HPDE6-E6E7 (cell line): Measurements from ENCODE around the gene KCTD16.

Source experiments
- DNase-seq: peaks from one replicate; pipeline ENCODE4 v3.0.0; 2011; ENCODE audit warnings: missing footprints; ENCODE audit errors: extremely low spot score

The KCTD16 gene

DNA sequence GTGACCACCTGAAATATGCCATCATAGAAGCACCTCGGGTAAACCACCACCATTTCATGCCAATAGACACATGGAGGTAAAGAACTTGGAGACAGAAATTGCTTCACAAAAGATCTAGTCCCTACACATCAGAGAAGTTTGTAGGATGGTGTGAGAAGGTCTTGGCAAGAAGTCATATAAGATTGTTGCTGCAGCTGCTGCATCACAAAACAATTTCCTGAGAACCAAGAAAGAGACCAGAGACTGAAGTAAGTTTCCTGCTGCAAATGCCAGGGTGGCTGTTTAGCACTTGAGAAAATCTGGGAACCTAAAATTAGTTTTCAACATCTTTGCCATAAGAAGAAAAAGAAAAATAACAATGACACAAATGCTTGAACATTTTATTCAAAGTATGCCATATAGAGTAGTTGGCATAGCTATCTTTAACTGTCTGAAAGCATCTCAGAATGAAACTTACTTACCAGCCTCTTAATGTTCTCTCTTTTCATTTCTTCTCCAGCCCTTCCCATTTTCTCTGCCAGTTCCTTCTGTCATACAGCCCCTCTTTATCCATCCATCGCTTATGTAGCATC lies 114.3 kb downstream of the KCTD16 start:
- no peak for DNase-seq

- no peak for DNase-seq
Observed at GRCh38 chr5:144289277-144289676, 118.6 kb downstream of the KCTD16 start.

DNA sequence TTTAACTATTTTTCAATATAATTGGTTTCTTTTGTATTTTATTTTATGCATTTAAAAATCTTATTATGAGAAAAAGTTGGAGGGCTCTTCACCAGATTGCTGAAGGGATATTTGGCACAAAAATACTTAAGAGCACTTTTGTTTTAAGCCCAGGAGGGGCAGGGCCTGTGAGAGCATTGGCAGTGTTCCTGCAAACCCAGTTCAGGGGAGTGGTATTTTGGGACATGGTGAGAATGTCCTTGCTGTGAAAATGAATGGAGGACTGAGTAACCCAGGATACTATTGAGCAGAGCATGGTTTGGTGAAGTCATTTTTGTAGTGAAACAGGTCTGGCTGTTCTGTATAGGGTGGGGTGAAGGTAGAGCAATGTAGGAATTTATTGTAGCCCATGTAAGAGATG lies 121.4 kb downstream of the KCTD16 start:
- no peak for DNase-seq

DNA sequence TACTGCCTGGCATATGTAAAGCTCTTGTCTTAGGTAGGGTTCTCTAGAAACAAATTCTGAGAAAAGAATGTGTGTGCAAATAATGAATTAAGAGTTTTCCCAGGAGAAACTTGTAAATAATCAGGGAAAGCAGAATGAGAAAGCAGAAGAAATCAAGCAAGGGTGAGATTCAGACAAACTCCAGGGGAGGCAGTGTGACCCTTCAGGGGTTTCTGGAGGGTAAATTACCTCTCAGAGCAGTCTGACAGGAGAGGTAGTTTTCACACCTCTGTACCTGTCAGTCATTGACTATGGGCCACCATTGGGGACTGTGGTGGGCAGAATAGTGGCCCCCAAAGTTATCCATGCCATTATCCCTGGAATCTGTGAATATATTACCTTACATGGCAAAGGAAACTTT lies 124.6 kb downstream of the KCTD16 start:
- no peak for DNase-seq

DNA sequence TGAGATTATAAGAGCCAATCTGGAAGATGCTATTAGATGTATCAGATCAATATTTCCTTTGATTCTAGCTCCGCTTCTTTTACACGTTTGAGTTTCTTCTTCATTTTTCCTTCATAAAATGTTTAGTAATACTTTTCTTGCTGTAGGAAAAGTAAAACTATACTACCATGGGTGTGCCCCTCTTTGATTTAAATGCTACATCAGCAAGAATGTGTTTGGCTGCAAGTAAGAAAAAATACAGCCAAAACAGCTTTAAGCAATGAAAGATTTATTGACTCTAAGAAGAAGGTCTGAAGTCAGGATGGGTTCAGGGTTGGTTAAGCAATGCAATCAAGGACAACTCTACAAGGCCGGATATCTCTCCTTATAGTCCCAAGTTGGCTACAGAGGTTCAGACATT lies 126.4 kb downstream of the KCTD16 start:
- DNase-seq: no peak

DNA sequence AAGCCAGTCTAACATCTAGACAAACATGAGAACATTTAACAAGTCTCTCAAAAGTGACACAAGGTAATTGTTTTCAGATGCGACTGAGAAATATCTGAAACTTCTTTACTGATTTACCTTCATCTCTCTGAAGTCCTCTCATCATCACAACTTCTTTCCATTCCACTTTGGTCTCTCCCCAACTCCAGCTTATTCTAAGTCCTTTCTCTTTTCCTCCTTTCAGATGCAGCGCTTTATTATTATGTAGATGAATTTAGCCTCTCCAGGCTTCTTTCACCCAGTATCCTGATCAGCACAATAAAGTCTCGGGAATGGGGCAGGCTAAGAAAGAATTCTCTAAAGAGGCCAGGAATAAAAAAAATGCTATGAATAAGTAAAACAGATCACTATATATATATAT lies 128.0 kb downstream of the KCTD16 start:
- no peak for DNase-seq

GRCh38 chr5:144304688-144305087 lies 134.0 kb downstream of the KCTD16 start:
- DNase-seq: no peak

DNA sequence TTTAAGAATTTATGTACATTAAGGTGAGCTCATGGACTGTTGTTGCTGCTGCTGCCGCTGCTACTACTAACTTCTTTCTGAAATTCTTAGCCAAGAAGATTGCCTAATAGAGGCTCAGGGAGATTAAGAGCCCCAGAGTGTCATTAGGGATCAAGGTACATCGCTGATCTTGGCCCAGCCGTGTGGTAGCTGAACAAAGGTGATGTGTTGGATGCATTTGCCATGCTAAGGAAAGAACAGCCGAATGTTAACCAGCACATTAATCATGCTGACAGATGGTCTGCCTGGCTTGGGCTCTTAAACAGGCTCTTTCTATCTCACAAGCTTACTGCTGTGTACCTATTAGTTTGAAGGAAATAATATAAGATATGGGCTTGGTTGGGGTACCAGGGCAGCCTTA lies 137.1 kb downstream of the KCTD16 start:
- no peak for DNase-seq

GRCh38 chr5:144308174-144308573 lies 137.5 kb downstream of the KCTD16 start:
- DNase-seq: no peak

DNA sequence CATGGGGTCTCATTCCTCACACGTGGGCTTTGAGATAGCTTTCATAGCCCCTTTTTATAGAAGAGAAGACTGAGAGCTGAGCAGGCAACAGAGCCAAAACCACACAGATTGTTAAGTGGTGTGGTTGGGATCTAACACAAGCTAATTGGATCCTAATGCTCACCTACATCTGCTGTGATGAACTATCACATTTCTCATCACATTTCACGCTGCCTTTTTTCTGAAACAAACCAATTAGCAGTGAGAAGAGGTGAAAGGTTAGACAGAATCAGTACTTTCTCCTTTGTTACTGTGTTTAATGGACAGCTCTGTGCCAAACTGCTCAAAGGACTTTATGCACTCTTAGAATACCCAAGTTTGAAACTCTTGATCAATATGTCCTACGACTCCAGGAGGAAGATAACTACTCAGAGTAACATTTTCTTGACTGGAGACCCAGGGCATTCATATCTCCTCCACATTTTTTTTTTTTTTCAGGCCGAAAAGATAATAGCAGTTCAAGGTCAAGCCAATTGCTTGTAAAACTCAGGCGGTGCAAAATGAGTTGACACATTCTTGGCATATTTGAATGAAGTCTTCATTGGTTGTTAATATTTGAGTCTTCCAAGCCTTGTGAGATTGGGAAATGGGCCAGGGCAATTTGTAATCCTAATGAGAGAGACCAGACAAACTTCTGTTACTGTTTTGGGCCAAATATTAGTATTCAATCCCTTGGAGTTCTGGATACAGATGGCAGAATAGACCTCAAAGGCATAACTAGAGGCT lies 138.4 kb downstream of the KCTD16 start:
- no peak for DNase-seq

DNA sequence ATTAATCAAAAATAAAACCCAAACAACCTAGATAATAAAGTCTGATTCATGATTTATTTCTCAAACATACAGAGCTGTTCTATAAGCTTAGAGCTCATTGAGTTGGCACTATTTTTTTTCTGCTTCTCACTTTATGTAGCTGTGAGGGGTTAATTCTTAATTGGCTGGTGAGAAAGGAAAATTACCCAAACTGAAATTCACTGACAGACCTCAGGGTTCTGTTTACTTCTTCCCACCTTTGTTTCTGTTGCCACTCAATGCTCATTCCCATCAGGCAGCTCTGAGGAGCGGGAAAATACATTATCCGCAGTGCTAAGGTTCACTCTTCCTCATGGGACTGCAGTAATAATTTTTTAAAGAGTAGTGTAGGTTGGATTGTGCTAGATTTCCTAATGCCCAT lies 139.9 kb downstream of the KCTD16 start:
- no peak for DNase-seq

DNA sequence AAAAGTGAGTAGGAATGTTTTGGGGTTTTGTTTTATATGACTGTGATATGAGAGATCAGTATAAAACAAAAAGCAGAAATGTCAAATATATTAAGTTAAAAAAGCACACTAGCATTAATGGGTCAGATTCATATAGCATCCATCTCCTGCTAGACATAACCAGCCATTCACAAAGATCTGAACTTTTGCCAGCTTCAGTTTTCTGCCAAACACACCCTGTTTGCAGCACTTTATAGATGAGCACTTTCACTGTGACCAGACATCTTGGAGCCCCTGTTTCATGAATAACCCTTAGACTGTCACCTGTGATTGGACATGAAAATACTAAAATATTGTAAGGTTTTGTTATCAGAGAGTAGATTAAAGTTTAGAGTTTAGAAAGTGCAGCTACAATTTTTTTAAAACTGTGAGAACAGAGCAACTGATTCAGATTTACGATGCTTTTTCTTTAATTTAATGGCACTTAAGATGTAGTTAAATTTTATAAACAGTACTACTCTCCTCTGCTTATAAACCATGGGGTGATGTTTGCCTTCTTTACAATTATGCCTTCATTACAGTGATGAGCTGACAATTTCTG lies 142.6 kb downstream of the KCTD16 start:
- DNase-seq: no peak

- no peak for DNase-seq
Observed at GRCh38 chr5:144315026-144315425, 144.4 kb downstream of the KCTD16 start.

DNA sequence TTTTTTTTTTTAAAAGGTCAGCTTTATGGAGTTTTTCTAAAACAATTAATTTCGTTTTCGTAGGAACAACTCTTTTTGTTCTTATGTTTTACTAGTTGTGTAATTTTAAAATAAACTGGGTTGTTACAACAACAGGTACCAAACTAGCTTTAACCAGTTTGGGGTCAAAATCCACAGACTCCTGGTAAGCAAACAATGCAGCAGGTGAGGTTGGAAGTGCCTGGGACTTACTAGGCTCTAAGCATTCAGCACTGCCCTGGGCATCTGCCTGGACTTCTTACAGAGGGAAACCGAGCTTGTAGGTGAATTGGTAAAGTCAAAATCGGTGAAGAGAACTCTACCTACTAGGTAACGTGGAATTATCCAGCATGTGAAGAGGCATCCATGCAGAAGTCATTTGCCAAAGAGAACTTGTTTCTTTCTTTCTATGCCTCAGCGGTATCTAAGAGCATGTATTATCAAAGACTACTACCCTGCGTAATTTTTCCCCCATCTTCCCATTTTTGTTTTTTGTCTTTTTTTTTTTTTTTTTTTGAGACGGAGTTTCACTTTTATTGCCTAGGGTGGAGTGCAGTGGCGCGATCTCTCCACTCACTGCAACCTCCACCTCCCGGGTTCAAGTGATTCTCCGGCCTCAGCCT lies 145.4 kb downstream of the KCTD16 start:
- no peak for DNase-seq

DNA sequence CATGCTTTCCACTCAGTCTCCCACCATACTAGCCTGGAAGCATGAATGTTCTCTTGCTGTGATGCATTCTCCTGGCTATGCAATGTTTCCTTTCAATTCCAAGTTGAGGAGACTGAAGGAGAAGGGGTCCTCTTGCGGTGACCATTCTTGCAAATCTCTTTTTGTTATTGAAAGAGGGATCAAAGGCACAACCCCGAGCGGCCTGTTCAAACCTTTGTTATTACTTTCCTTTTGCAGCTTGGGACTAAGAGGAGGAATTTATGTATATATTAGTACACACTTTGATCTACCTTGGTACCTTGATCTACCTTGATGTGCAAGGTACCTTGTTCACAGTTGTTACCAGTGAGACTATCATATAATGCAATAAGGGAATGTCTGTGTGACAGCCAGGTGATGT lies 147.3 kb downstream of the KCTD16 start:
- DNase-seq: no peak

DNA sequence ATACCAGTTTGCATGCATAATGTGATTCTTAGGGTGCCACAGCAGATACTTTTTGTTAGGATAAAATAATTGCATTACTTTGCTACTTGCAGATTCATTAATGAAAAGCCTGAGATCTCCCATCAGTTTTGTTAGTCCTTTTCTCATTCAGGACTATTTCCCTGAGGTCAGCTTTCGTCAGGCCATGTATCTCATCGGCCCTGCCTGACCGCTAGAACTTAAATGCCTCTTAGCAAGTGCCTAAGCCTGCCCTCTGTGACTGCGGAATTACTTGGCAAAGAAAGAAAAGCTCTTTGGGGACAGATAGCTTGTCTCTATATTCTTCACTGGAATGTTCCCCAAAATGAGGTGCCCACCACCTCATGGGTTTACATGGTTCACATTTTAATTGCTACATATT lies 147.8 kb downstream of the KCTD16 start:
- no peak for DNase-seq

GRCh38 chr5:144323181-144323580 lies 152.5 kb downstream of the KCTD16 start:
- no peak for DNase-seq

GRCh38 chr5:144325532-144325931 lies 154.9 kb downstream of the KCTD16 start:
- no peak for DNase-seq

GRCh38 chr5:144328494-144328893 lies 157.8 kb downstream of the KCTD16 start:
- no peak for DNase-seq

GRCh38 chr5:144328980-144329379 lies 158.3 kb downstream of the KCTD16 start:
- no peak for DNase-seq

GRCh38 chr5:144329681-144330080 lies 159.0 kb downstream of the KCTD16 start:
- DNase-seq: no peak

DNA sequence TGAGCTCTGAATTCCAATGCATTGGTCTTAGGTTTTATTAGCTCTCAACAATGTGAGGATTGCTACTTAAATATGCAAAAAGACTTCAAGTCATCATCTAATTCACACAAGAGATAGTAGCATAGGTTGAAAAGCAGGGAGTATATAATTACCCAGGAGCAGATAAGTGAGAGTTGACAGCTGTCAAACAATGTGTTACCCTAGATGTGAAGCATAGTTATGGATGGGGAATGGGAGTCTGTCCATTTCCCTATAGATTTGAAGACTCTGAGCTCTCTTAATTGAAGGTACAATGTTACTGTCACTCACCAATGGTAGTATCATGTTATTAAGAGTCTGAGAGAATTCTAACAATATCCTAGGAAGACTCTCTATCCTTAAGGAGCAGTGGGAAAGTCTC lies 160.7 kb downstream of the KCTD16 start:
- DNase-seq: no peak

DNA sequence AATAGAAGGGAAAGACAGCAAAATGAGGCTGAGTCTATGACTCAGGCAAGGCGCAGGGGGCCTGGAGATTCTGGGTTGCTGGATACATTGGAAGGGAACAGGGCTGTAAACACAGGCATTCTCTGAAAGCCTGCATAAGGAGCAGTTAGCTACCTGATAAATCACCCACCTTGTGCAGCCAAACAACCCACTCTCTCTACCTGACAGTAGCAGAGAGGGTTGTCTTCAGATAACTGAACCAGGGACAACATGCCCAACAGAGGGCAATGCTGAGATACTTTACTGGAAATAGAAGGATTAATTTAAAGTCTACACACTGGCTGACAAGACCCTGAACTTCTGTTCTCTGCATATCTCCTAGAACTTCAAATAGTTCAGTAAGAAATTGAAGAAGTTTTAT lies 161.6 kb downstream of the KCTD16 start:
- no peak for DNase-seq
